T47D (cell line): ENCODE data around the gene RALGPS1.
"Not testable (repeated sequence)": the region's sequence is repeated elsewhere in the genome, so short reads cannot be mapped to it uniquely, and the experiment has no call there.

ENCODE experiments used
- DNase-seq, 2 experiments: peaks; one replicate each; pipeline versions ENCODE4 v3.0.0 to v3.0.0-alpha.2; 2011 to 2012; ENCODE audit warnings: low read depth in 1 of 2, low spot score in 1 of 2
- JUND ChIP-seq: IDR thresholded peaks from 2 replicates; pipeline ENCODE4 v1.6.1; 2012; ENCODE audit warnings: low read depth
- in situ Hi-C: cut with HindIII; loops from 2 replicates; pipeline ENCODE4 v1.10.0; 2016; ENCODE audit warnings: low sequenced_read_pairs, low pct_unique_long_range_greater_than_20kb

RALGPS1 gene

GRCh38 chr9:127162864-127163365 lies 248.3 kb downstream of the RALGPS1 start:
- no peak for DNase-seq
- TF ChIP-seq JUND = no peak
- in situ Hi-C loops = no loop called here

GRCh38 chr9:127163409-127163808 lies 248.8 kb downstream of the RALGPS1 start:
- DNase-seq = no peak
- in situ Hi-C loops = no loop called here
- TF ChIP-seq JUND = no peak

- no peak for DNase-seq
- TF ChIP-seq JUND = no peak
- in situ Hi-C loops = no loop called here
Measured at GRCh38 chr9:127165116-127165515, 250.5 kb downstream of the RALGPS1 start.

GRCh38 chr9:127166111-127166510 lies 251.5 kb downstream of the RALGPS1 start:
- in situ Hi-C loops = no loop called here
- DNase-seq = no peak
- no peak for TF ChIP-seq JUND

GRCh38 chr9:127166651-127167524 lies 252.3 kb downstream of the RALGPS1 start:
- in situ Hi-C loops = no loop called here
- TF ChIP-seq JUND = no peak
- DNase-seq = no peak

GRCh38 chr9:127167560-127168326 lies 253.2 kb downstream of the RALGPS1 start:
- in situ Hi-C loops = no loop called here
- no peak for DNase-seq
- TF ChIP-seq JUND = no peak

- in situ Hi-C loops = no loop called here
- DNase-seq = no peak
- TF ChIP-seq JUND = no peak
Measured at GRCh38 chr9:127168756-127169574, 254.4 kb downstream of the RALGPS1 start.

GRCh38 chr9:127169575-127169883 lies 254.9 kb downstream of the RALGPS1 start:
- DNase-seq = no peak
- no peak for TF ChIP-seq JUND
- in situ Hi-C loops = no loop called here

GRCh38 chr9:127170103-127170502 lies 255.5 kb downstream of the RALGPS1 start:
- no peak for DNase-seq
- in situ Hi-C loops = no loop called here
- no peak for TF ChIP-seq JUND

GRCh38 chr9:127170652-127171051 lies 256.1 kb downstream of the RALGPS1 start:
- no peak for DNase-seq
- no peak for TF ChIP-seq JUND
- in situ Hi-C loops = no loop called here

GRCh38 chr9:127171348-127171747 lies 256.8 kb downstream of the RALGPS1 start:
- DNase-seq, in situ Hi-C loops: not testable (repeated sequence)

GRCh38 chr9:127172066-127172707 lies 257.6 kb downstream of the RALGPS1 start:
- no peak for TF ChIP-seq JUND
- in situ Hi-C loops = no loop called here
- no peak for DNase-seq
